Cardiac fibroblast (primary cell): ENCODE results near the gene TEX14.

Experiments
- DNase-seq, 2 donors: peaks; one replicate each; pipeline versions ENCODE4 v3.0.0 to v3.0.0-alpha.2; 2010; ENCODE audit warnings: low read depth in 2 of 2
- H3K4me3 ChIP-seq, 2 donors: replicated peaks in 1 of 2; 1 replicate in 1 of 2; 2 replicates in 1 of 2; pipeline ENCODE4 v1.5.1; 2011; ENCODE audit warnings: low read depth in 2 of 2, low read length in 2 of 2, mild to moderate bottlenecking in 2 of 2, moderate library complexity in 1 of 2
- TF ChIP-seq, protein P1 (sequence below): IDR thresholded peaks from one replicate; pipeline ENCODE4 v1.5.1; 2011; ENCODE audit warnings: low read depth, mild to moderate bottlenecking, low read length, inconsistent platforms

The TEX14 gene

GRCh38 chr17:58535431-58535830 is 156.4 kb downstream of the TEX14 start:
- H3K4me3 ChIP-seq: no peak overlapping the region
- peak; percentile 47 to 69 for DNase-seq
- TF ChIP-seq, protein P1, sequence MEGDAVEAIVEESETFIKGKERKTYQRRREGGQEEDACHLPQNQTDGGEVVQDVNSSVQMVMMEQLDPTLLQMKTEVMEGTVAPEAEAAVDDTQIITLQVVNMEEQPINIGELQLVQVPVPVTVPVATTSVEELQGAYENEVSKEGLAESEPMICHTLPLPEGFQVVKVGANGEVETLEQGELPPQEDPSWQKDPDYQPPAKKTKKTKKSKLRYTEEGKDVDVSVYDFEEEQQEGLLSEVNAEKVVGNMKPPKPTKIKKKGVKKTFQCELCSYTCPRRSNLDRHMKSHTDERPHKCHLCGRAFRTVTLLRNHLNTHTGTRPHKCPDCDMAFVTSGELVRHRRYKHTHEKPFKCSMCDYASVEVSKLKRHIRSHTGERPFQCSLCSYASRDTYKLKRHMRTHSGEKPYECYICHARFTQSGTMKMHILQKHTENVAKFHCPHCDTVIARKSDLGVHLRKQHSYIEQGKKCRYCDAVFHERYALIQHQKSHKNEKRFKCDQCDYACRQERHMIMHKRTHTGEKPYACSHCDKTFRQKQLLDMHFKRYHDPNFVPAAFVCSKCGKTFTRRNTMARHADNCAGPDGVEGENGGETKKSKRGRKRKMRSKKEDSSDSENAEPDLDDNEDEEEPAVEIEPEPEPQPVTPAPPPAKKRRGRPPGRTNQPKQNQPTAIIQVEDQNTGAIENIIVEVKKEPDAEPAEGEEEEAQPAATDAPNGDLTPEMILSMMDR: no peak

DNA sequence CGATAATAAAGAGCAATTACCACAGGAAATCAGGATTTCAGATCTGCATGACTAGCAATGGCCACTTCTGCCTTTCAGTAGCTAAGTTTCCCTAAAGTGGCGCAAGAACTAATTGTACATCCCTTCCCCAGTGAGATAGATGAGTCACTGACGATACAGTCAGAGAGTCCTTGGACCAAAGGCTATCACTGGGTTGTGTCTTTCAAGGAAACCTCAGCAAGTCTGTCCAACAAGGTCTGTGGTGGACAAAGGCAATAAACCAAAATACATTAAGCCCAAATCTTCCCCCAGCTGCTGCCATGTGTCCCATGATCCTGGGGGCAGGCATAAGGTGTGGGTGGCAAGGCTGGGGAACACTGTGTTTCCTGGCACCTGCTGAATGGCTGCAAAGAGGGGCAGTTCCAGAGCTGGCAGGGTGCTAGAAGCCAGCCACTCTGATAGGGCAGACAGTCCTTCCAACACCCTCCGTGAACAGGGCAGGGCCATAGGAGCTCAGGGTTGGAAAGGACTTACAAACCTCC is 156.9 kb downstream of the TEX14 start:
- H3K4me3 ChIP-seq: no peak overlapping the region
- DNase-seq: peak; percentile 47 to 79
- TF ChIP-seq, protein P1: no peak

- no peak for DNase-seq
- no peak overlapping the region for H3K4me3 ChIP-seq
- TF ChIP-seq, protein P1: no peak
Observed at GRCh38 chr17:58534331-58534730, 157.5 kb downstream of the TEX14 start.

GRCh38 chr17:58533616-58534188 is 158.1 kb downstream of the TEX14 start:
- TF ChIP-seq, protein P1: no peak
- H3K4me3 ChIP-seq: no peak overlapping the region
- DNase-seq: no peak

- TF ChIP-seq, protein P1: no peak
- no peak for DNase-seq
- H3K4me3 ChIP-seq: peak overlapping the region in 1 of 2 donors; percentile 46
Observed at GRCh38 chr17:58532555-58532951, 159.3 kb downstream of the TEX14 start.

GRCh38 chr17:58531661-58532554 is 159.9 kb downstream of the TEX14 start:
- H3K4me3 ChIP-seq: peak overlapping the region; percentile 47 to 54
- DNase-seq: peak in 1 of 2 donors; percentile 55
- TF ChIP-seq, protein P1: no peak
